HepG2 (cell line): ENCODE results near the gene SDF2. TPM values are rescaled to one million over a fixed set of nuclear protein-coding genes. Genes with fewer than 3 reads are reported as not detected.

ENCODE experiments used
- FOSL1 ChIP-seq: sonication (generic); formaldehyde crosslinking; IDR thresholded peaks from 2 replicates; pipeline ENCODE4 v1.9.0; 2021; ENCODE audit warnings: missing genetic modification reagents, borderline replicate concordance
- KDM5B ChIP-seq: sonication (generic); formaldehyde crosslinking; IDR thresholded peaks from 2 replicates; pipeline ENCODE4 v1.4.0; 2020; ENCODE audit warnings: missing genetic modification reagents, mild to moderate bottlenecking, borderline replicate concordance
- MED8 ChIP-seq: sonication (generic); formaldehyde crosslinking; IDR thresholded peaks from 2 replicates; pipeline ENCODE4 v1.8.1; 2023; ENCODE audit warnings: mild to moderate bottlenecking, missing genetic modification reagents; ENCODE audit not compliant: insufficient replicate concordance
- PAX8 ChIP-seq: sonication (generic); formaldehyde crosslinking; IDR thresholded peaks from 2 replicates; pipeline ENCODE4 v1.8.0; 2022; ENCODE audit warnings: mild to moderate bottlenecking, missing genetic modification reagents, borderline replicate concordance
- SMARCE1 ChIP-seq: fragments of 450-650 bp; IDR thresholded peaks from 2 replicates; pipeline ENCODE4 v1.6.1; 2017; ENCODE audit warnings: borderline replicate concordance
- STAT5B ChIP-seq: sonication (generic); formaldehyde crosslinking; IDR thresholded peaks from 2 replicates; pipeline ENCODE4 v1.4.0; 2020; ENCODE audit warnings: missing genetic modification reagents
- YY1 ChIP-seq: IDR thresholded peaks from 2 replicates; pipeline ENCODE4 v1.6.1; 2011; ENCODE audit warnings: low read length, low read depth, moderate library complexity, mild to moderate bottlenecking; ENCODE audit not compliant: insufficient read depth, insufficient replicate concordance
- ZFP37 ChIP-seq: sonication (generic); formaldehyde crosslinking; IDR thresholded peaks from 2 replicates; pipeline ENCODE4 v1.4.0; 2020; ENCODE audit warnings: missing genetic modification reagents, borderline replicate concordance
- ZNF335 ChIP-seq: sonication (generic); formaldehyde crosslinking; IDR thresholded peaks from 2 replicates; pipeline ENCODE4 v1.4.0; 2020; ENCODE audit warnings: missing genetic modification reagents
- ZNF510 ChIP-seq: sonication (generic); formaldehyde crosslinking; IDR thresholded peaks from 2 replicates; pipeline ENCODE4 v1.4.0; 2020; ENCODE audit warnings: low read depth, mild to moderate bottlenecking, missing genetic modification reagents
- ZNF543 ChIP-seq: sonication (generic); formaldehyde crosslinking; IDR thresholded peaks from 2 replicates; pipeline ENCODE4 v1.4.0; 2020; ENCODE audit warnings: mild to moderate bottlenecking, missing genetic modification reagents
- ZNF570 ChIP-seq: sonication (generic); formaldehyde crosslinking; IDR thresholded peaks from 2 replicates; pipeline ENCODE4 v1.4.0; 2020; ENCODE audit warnings: mild to moderate bottlenecking, missing genetic modification reagents, borderline replicate concordance
- ZNF777 ChIP-seq: sonication (generic); formaldehyde crosslinking; IDR thresholded peaks from 2 replicates; pipeline ENCODE4 v1.4.0; 2020; ENCODE audit warnings: missing genetic modification reagents
- polyA plus RNA-seq, 8 experiments: library from polyadenylated mRNA; depleted of rRNA in 3 of 8; stranded (reverse) in 7 of 8; unstranded in 1 of 8; fragments of >200 nt; fragmentation: Illumina TruSeq in 4 of 8; extraction: Trizol in 4 of 8; gene quantifications; 2 replicates each; pipeline versions ENCODE4 v1.2.1 to v1.2.3, GENCODE V29; 2011 to 2016; ENCODE audit warnings: low read depth in 4 of 8, missing spikeins in 1 of 8, mixed read lengths in 1 of 8; ENCODE audit not compliant: insufficient read depth in 1 of 8
- total RNA-seq, 5 experiments: library from RNA; depleted of rRNA; stranded (reverse); fragments of >200 nt; fragmentation: Illumina TruSeq; extraction: Trizol; gene quantifications; 2 replicates each; pipeline ENCODE4 v1.2.3, GENCODE V29; 2016; ENCODE audit warnings: low read depth in 1 of 5
- TF ChIP-seq, protein P1 (sequence below): sonication (generic); formaldehyde crosslinking; conservative IDR thresholded peaks from 2 replicates; pipeline ENCODE4 v1.4.0; 2020; ENCODE audit warnings: missing genetic modification reagents
- TF ChIP-seq, protein P2 (sequence below): sonication (generic); formaldehyde crosslinking; IDR thresholded peaks from 2 replicates; pipeline ENCODE4 v1.4.0; 2020; ENCODE audit warnings: missing genetic modification reagents, borderline replicate concordance
- TF ChIP-seq, protein P3 (sequence below): IDR thresholded peaks from 2 replicates; pipeline ENCODE4 v1.6.1; 2016; ENCODE audit warnings: mild to moderate bottlenecking

The SDF2 gene
- total and polyA plus RNA-seq, 2 of the 13 experiments (the other 11 are each of a cell fraction or from before 2014, with no cell fraction given): 58.2 to 58.4 TPM

DNA sequence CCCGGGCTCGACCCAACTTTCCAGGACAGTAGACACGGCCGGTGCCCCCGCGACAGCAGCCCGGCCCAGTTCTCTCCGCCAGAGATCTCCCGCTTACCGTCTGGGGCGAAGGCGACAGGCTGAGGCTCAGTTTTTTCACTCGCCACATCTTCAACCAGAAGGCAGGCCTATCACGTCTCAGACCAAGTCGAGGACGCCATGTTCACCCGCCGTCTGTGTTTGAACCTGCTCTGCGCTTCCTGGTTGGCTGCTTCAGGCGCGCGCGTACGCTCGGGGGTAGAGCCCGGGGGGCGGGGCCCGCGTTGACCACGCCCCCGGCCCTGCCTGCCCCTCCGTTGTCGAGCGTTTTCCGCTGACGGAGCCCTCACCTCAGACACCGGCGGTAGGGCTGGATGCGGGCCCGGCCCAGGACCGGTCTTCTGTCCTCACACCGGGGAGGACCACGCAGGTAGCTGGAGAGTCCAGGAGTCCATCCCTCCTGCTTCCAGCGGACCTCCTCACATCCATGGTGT is 62.9 kb downstream of the SDF2 start, which contains the start of gene SPAG5 (continued):
- TF ChIP-seq ZFP37 (CRISPR knock-in tag) (0 out of 2 replicates have a peak, but pooled peaks have one; percentile 52), MED8 (CRISPR knock-in tag) (peak; percentile 78), KDM5B (peak; percentile 59; the same call in 1 of the 2 replicates), YY1 (peak; percentile 89), ZNF335 (CRISPR knock-in tag) (0 out of 2 replicates have a peak, but pooled peaks have one; percentile 28), ZNF570 (CRISPR knock-in tag) (no peak), ZNF543 (peak; percentile 31; the same call in 1 of the 2 replicates), ZNF510 (CRISPR knock-in tag) (no peak), PAX8 (CRISPR knock-in tag) (no peak), FOSL1 (no peak), STAT5B (CRISPR knock-in tag) (no peak), SMARCE1 (no peak), ZNF777 (peak; percentile 80)
- TF ChIP-seq, protein P1, sequence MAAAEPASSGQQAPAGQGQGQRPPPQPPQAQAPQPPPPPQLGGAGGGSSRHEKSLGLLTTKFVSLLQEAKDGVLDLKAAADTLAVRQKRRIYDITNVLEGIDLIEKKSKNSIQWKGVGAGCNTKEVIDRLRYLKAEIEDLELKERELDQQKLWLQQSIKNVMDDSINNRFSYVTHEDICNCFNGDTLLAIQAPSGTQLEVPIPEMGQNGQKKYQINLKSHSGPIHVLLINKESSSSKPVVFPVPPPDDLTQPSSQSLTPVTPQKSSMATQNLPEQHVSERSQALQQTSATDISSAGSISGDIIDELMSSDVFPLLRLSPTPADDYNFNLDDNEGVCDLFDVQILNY (CRISPR knock-in tag): peak; percentile 96
- TF ChIP-seq, protein P2, sequence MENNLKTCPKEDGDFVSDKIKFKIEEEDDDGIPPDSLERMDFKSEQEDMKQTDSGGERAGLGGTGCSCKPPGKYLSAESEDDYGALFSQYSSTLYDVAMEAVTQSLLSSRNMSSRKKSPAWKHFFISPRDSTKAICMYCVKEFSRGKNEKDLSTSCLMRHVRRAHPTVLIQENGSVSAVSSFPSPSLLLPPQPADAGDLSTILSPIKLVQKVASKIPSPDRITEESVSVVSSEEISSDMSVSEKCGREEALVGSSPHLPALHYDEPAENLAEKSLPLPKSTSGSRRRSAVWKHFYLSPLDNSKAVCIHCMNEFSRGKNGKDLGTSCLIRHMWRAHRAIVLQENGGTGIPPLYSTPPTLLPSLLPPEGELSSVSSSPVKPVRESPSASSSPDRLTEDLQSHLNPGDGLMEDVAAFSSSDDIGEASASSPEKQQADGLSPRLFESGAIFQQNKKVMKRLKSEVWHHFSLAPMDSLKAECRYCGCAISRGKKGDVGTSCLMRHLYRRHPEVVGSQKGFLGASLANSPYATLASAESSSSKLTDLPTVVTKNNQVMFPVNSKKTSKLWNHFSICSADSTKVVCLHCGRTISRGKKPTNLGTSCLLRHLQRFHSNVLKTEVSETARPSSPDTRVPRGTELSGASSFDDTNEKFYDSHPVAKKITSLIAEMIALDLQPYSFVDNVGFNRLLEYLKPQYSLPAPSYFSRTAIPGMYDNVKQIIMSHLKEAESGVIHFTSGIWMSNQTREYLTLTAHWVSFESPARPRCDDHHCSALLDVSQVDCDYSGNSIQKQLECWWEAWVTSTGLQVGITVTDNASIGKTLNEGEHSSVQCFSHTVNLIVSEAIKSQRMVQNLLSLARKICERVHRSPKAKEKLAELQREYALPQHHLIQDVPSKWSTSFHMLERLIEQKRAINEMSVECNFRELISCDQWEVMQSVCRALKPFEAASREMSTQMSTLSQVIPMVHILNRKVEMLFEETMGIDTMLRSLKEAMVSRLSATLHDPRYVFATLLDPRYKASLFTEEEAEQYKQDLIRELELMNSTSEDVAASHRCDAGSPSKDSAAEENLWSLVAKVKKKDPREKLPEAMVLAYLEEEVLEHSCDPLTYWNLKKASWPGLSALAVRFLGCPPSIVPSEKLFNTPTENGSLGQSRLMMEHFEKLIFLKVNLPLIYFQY (CRISPR knock-in tag): peak; percentile 49; the same call in 1 of the 2 replicates
- TF ChIP-seq, protein P3, sequence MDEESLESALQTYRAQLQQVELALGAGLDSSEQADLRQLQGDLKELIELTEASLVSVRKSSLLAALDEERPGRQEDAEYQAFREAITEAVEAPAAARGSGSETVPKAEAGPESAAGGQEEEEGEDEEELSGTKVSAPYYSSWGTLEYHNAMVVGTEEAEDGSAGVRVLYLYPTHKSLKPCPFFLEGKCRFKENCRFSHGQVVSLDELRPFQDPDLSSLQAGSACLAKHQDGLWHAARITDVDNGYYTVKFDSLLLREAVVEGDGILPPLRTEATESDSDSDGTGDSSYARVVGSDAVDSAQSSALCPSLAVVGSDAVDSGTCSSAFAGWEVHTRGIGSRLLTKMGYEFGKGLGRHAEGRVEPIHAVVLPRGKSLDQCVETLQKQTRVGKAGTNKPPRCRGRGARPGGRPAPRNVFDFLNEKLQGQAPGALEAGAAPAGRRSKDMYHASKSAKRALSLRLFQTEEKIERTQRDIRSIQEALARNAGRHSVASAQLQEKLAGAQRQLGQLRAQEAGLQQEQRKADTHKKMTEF (CRISPR knock-in tag): peak; percentile 50; the same call in 1 of the 2 replicates
